Measurements from ENCODE around the gene ARHGEF17. TPM values are rescaled to one million over a fixed set of nuclear protein-coding genes. Genes with fewer than 3 reads are reported as not detected.

The ARHGEF17 gene
- total RNA-seq, 1 experiment from 2014 or later: 33.1 TPM

- no peak for DNase-seq (ENCODE audit: low spot score)
Observed at GRCh38 chr11:73327812-73328364, 19.8 kb downstream of the ARHGEF17 start.

DNA sequence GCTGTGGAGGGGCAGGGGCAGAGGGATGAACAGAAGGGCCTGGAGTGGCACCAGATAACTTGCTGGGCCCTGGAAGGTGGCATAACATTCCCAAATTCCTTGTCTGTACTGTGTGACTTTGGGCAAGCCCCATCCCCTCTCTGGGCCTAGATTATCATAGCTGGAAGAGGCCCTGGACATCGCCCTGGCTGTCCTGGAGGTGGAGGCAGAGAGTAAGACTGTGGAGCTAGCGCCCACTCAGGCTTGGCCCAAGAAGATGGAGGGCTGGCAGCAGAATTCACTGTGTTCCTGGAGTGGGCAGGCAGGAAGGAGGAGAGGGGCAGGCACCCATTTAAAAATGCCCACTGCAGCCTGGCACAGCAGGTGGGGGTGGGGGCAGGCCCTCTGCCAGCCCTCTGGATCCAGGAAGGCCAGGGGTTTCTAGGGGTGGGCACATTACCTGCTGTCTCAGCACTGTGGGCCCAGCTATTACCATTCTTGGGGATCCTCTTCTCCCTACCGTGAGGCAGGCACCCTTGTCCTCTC, 22.6 kb downstream of the ARHGEF17 start:
- peak; percentile 47 for DNase-seq (ENCODE audit: low spot score)

- DNase-seq (ENCODE audit: low spot score): no peak
Observed at GRCh38 chr11:73331138-73331916, 23.3 kb downstream of the ARHGEF17 start.

- no peak for DNase-seq (ENCODE audit: low spot score)
Observed at GRCh38 chr11:73333173-73333572, 25.1 kb downstream of the ARHGEF17 start.

DNA sequence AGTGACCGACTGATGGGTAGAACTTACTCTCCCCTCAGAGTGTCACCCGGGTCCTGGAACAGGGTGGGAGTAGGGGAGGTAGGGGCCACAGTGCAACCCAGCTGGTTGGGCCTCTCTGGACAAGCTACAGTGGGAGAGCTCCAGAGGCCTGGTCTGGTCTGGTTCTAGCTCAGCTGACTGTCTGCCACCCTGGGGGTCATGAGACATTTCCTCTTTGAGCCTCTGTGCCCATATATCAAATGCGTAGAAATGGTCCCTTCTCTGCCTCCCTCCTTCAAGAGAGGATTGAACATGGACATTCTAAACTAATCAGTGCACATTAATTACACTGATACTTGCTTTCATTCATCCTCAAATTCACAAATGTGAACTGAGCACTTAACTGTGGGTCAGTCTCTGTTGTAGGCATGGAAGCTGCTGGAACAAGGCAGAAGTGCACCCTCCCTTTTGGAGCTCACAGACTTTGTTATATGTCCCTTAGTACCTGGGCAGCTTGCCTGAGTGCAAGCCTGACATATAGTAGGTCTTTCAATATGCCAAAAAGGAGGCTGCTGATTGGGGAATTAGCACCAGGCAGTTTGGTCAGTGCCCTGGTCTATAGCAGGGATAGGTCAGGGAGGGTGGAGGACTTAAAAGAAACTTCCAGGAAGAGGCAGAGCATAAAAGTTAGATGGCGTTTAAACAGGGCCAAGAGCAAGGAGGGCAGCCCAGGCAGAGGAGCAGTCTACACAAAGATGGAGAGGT, 25.7 kb downstream of the ARHGEF17 start:
- DNase-seq (ENCODE audit: low spot score): no peak

DNA sequence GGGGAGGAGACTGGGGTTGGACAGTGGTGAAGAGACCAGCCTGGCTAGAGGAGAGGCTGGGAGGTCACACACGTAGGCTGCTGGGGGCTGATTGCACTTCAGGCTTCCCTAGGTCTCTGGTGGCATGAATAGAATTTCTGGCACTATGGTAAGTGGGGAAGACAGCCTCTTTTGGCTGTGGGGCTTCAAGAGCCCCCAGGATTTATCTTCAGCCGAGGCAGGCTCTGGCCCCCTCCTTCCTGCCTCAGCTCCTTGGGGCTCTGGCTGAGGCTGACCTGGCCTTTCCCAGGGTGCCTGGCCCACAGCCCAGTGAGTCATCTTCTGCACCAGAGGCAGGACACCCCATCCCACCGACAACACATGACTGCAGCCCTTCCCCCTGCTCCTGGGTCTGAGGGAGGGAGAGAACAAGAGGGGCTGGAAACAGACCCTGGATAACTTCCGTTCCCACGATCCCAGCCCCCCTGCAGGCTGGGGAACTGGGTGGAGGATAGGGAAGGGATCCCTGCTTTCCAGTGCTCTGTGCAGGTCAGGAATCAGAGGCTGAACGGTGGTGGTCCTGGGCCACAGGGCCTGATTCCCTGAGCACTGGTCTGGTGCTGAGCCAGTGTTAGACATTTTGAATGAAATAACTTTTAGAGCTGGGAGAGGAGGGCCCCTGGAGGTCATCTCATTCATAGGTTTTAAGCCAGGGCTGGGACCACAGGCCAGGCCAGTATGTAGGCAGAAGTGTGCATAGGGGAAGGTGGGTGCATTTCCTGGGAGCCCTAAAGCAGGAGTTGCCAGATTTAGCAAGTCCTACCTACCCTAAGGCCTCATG, 26.5 kb downstream of the ARHGEF17 start:
- DNase-seq (ENCODE audit: low spot score): peak; percentile 54

DNA sequence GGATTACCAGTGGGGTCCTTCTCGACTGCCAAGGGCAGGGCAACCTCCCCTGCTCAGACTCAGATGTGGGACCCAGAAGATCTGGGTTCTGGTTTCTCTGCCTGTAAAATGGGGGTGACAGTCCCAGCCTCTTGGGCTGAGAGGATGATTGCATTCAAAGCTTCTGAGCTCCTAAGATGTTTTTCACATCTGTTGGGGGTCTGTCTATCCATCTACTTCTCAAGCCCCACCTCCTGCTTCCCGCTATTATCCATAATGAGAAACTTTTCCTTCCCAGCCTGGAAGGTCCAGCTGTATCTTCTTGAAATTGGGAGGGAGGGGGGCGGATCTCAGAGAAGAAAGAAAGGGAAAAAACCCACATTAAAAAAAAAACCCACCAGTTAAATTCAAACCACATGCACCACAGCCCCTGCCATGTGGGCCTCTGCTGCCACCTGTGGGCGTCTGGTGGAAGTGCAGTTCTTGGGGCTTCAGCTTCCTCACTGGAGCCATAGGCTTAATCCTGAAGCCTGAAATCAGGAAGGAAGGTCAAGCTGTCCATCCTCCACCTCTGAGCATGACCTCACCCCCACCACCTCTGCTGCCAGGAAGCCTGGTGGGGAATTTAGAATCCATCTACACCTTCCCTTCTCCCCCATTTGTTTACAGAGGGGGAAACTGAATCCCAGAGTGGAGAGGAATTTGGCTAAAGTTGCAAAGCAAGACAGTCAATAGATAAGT, 27.3 kb downstream of the ARHGEF17 start:
- DNase-seq (ENCODE audit: low spot score): peak; percentile 97

DNA sequence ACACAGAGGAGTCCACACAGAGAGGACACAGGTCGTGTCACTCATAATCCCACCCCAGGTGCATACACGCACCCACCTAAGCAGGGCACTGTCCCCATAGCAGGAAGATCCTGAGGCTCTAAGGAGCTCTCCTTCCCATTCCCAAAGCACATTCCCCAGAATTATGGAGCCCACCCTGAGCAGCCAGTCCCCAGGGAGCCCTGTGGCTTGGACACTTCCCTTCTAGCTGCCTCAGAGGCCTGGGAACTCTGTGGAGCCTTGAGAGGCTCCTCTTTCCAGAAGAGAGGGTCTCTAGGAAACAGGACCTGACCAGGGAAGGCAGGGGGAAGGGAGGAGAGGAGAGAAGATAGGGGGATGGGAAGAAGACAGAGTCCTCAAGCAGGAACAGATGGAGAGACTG, 29.8 kb downstream of the ARHGEF17 start:
- DNase-seq (ENCODE audit: low spot score): no peak

DNA sequence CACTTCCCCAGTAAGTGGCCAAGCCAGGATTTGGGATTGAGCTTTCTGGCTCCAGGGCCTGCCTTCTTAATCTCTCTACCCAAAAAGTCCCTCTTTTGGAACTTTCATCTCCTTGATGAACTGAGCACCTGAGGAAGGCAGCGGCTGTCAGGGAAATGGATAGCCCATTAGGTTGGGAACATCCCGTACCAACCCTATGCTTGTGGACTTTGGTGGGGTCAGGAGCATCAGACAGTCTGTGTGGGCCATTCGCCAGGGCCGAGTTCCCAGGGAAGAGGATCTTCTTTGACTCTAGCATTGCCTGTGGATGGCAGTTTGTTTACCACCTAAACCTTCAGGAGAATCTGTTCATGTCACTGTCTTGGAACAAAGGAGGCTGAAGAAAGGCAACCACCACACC, 30.2 kb downstream of the ARHGEF17 start:
- no peak for DNase-seq (ENCODE audit: low spot score)

GRCh38 chr11:73340164-73340563, 32.1 kb downstream of the ARHGEF17 start:
- no peak for DNase-seq (ENCODE audit: low spot score)

- no peak for DNase-seq (ENCODE audit: low spot score)
Observed at GRCh38 chr11:73342633-73343032, 34.6 kb downstream of the ARHGEF17 start.

DNA sequence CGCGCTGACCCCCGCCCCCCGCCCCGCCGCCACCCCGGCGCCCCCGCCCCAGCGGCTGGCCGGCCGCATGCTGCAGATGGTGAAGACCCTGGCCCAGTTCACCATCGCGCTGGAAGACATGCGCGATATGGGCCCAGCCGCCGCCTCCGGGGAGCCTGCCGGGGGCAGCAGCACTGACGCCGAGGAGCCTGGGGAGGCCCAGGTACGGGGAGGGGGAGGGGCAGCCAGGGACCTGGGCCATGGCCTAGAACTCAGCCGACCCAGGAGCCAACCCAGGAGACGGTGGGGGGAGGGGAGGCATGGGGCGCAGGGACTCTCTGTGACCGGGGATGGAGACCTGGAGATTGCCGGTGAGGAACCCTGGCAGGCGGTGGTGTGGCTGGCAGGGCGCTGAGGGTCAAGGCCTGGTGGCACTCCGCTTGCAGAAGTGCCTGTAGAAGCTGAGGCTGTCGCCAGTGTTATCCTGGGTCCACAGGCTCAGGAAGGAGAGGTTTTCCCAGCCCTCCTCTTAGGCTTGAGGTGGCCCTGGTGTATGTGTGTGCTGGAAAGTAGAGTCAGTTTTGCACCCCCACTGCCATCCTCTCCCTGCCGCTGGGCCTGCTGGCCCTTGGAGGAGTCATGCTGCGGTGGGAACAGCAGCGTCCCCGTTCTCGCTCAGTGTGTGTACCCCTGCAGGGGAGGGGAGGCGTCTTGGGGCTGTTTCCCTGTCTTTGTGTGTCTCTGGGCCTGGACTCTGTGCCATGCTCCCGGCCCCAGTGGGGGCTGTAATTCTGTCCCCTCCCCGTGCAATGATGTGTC, 35.2 kb downstream of the ARHGEF17 start:
- no peak for DNase-seq (ENCODE audit: low spot score)

DNA sequence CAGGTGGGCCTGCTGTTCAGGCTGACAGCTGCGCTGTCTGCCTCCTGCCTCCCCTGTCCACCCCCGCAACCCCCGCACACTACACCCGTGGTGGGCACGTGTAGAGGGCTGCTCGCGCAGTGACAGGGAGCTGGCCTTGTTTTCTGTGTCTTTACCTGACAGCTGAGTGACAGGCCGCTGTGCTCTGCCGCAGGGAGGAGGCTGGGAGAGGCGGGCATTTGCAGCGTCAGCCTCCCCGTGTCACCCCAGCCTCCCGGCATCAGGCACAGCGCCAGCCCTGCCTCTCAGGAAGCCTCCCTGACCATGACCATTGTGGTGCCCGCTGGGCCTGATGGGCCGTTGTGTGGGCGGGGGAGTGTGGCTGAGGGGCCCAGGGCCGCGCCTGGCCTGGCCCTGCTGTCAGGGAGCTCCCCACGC, 36.1 kb downstream of the ARHGEF17 start:
- DNase-seq (ENCODE audit: low spot score): no peak

GRCh38 chr11:73345481-73346160, 37.5 kb downstream of the ARHGEF17 start:
- DNase-seq (ENCODE audit: low spot score): no peak

DNA sequence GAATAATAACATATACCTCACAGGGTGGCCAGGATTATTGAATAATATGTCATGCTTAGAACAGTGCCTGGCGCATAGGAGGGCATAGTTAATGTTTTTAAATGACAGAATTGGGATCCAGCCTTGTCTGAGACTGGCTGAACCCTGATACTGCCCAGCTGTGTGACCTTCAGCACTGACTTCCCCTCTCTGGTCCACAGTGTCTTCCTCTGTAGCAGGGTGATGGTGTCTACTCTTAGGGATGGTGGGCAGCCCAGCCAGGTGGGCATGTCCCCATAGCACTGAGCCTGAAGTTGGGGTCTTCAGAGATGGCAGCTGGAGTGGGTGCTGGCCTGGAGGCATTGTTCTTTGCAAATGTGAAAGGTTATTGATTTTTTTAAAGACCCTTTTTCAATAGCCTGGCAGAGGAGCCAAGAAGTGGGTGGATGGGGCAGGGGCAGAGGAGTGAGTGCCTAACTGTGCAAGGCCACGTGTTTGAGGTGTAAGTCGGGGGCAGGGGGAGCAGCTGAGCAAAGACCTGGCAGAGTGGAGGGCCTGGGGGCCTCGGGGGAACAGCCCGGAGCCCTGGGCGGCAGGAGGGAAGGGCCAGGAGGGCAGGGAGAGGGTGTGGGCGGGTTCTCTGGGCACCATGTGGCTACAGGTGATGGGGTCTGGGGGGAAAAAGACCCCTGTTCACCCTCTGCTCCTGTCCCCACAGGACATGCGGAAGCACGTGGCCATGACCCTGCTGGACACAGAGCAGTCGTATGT, 38.3 kb downstream of the ARHGEF17 start:
- DNase-seq (ENCODE audit: low spot score): no peak

- DNase-seq (ENCODE audit: low spot score): no peak
Observed at GRCh38 chr11:73347067-73347466, 39.0 kb downstream of the ARHGEF17 start.

GRCh38 chr11:73348838-73349237, 40.8 kb downstream of the ARHGEF17 start:
- no peak for DNase-seq (ENCODE audit: low spot score)

- DNase-seq (ENCODE audit: low spot score): no peak
Observed at GRCh38 chr11:73349633-73350032, 41.6 kb downstream of the ARHGEF17 start.

Measured in HT-29 (cell line).